GM12878 (cell line): ENCODE data around the gene KIAA0825. TPM values are rescaled to one million over a fixed set of nuclear protein-coding genes. Genes with fewer than 3 reads are reported as not detected.
A peak's percentile ranks its signal among the peaks of the same experiment; 100 is the strongest.

Source experiments
- ATF2 ChIP-seq: IDR thresholded peaks from 2 replicates; pipeline ENCODE4 v1.6.1; 2012; ENCODE audit warnings: low read length, inconsistent platforms
- ATF3 ChIP-seq: IDR thresholded peaks from 2 replicates; pipeline ENCODE4 v1.6.1; 2011; ENCODE audit warnings: low read depth, mild to moderate bottlenecking, low read length, moderate library complexity, borderline replicate concordance; ENCODE audit errors: extremely low read depth
- BHLHE40 ChIP-seq, 2 experiments: fragments of 450-650 bp in 1 of 2; IDR thresholded peaks; 2 replicates each; pipeline ENCODE4 v1.6.1; 2011 to 2017; ENCODE audit warnings: low read depth in 2 of 2, borderline replicate concordance in 1 of 2, improper control_type of control experiment in 1 of 2, low read length in 1 of 2, mild to moderate bottlenecking in 1 of 2
- E4F1 ChIP-seq: fragments of 450-650 bp; IDR thresholded peaks from 2 replicates; pipeline ENCODE4 v1.6.1; 2018; ENCODE audit warnings: borderline replicate concordance, mild to moderate bottlenecking; ENCODE audit not compliant: partially characterized antibody
- FOXM1 ChIP-seq: IDR thresholded peaks from 2 replicates; pipeline ENCODE4 v1.6.1; 2012; ENCODE audit warnings: low read depth, mild to moderate bottlenecking, inconsistent platforms, low read length, moderate library complexity
- IRF5 ChIP-seq: fragments of 450-650 bp; IDR thresholded peaks from 2 replicates; pipeline ENCODE4 v1.6.1; 2017; ENCODE audit warnings: borderline replicate concordance
- NR2C1 ChIP-seq: fragments of 450-650 bp; IDR thresholded peaks from 2 replicates; pipeline ENCODE4 v1.6.1; 2017; ENCODE audit warnings: antibody characterized with exemption, mild to moderate bottlenecking, moderate library complexity
- POLR2A ChIP-seq: IDR thresholded peaks from 2 replicates; pipeline ENCODE4 v1.6.1; 2011; ENCODE audit warnings: low read depth, mild to moderate bottlenecking, low read length
- RELA ChIP-seq: fragments of 450-650 bp; IDR thresholded peaks from 2 replicates; pipeline ENCODE4 v1.8.0; 2014; ENCODE audit warnings: borderline replicate concordance; ENCODE audit not compliant: partially characterized antibody
- SKIL ChIP-seq: fragments of 450-650 bp; IDR thresholded peaks from 2 replicates; pipeline ENCODE4 v1.6.1; 2017; ENCODE audit warnings: mild to moderate bottlenecking, low read depth, inconsistent platforms; ENCODE audit not compliant: poor library complexity, severe bottlenecking
- SMAD1 ChIP-seq: fragments of 450-650 bp; IDR thresholded peaks from 2 replicates; pipeline ENCODE4 v1.6.1; 2018; ENCODE audit warnings: mild to moderate bottlenecking, low read depth; ENCODE audit not compliant: partially characterized antibody
- SMC3 ChIP-seq: IDR thresholded peaks from 2 replicates; pipeline ENCODE4 v1.6.1; 2011; ENCODE audit warnings: low read length, improper control_type of control experiment, borderline replicate concordance
- SREBF2 ChIP-seq: IDR thresholded peaks from 2 replicates; pipeline ENCODE4 v1.6.1; 2012; ENCODE audit warnings: mild to moderate bottlenecking, low read length
- SRF ChIP-seq, 2 experiments: IDR thresholded peaks; 2 replicates each; pipeline ENCODE4 v1.6.1; 2011; ENCODE audit warnings: low read depth in 2 of 2, low read length in 2 of 2, mild to moderate bottlenecking in 1 of 2, moderate library complexity in 1 of 2
- TCF7 ChIP-seq: IDR thresholded peaks from 2 replicates; pipeline ENCODE4 v1.6.1; 2014; ENCODE audit warnings: antibody characterized with exemption, borderline replicate concordance
- USF2 ChIP-seq: IDR thresholded peaks from 2 replicates; pipeline ENCODE4 v1.6.1; 2011; ENCODE audit warnings: low read depth, low read length, improper control_type of control experiment, borderline replicate concordance
- ZBTB33 ChIP-seq: fragments of 450-650 bp; IDR thresholded peaks from 2 replicates; pipeline ENCODE4 v1.6.1; 2017; ENCODE audit warnings: mild to moderate bottlenecking
- ZNF384 ChIP-seq: IDR thresholded peaks from 2 replicates; pipeline ENCODE4 v1.6.1; 2012; ENCODE audit warnings: low read depth, mild to moderate bottlenecking, low read length, improper control_type of control experiment, borderline replicate concordance
- polyA plus RNA-seq, 11 experiments: library from polyadenylated mRNA; depleted of rRNA in 4 of 11; unstranded in 6 of 11; stranded (reverse) in 5 of 11; fragments of >200 nt; fragmentation: Nextera tagmentation in 4 of 11; fragmentation: Illumina TruSeq in 1 of 11; extraction: Ambion mirVana in 4 of 11; extraction: Trizol in 1 of 11; gene quantifications; 1 replicate in 1 of 11; 2 replicates in 10 of 11; pipeline versions ENCODE4 v1.2.1 to v1.2.3, GENCODE V29; 2011 to 2016; ENCODE audit warnings: inconsistent platforms in 2 of 11, missing spikeins in 2 of 11, low read depth in 1 of 11
- total RNA-seq, 4 experiments: library from RNA; depleted of rRNA in 3 of 4; stranded (reverse); fragments of >200 nt in 3 of 4; fragmentation: Illumina TruSeq in 1 of 4; extraction: Trizol in 1 of 4; gene quantifications; 2 replicates each; pipeline versions ENCODE4 v1.2.1 to v1.2.3, GENCODE V29; 2013 to 2021

Gene KIAA0825
- total and polyA plus RNA-seq, 10 of the 15 experiments (the other 5 are each of a cell fraction or from before 2014, with no cell fraction given): 0.55 to 1.9 (median 1.5) TPM

- TF ChIP-seq ZBTB33 (peak; percentile 84), ATF3 (no peak), SKIL (no peak), TCF7 (no peak), BHLHE40 (IDR thresholded peaks at IDR 0.05; ENCODE audit: borderline replicate concordance in 1 of 2, low read depth in 2 of 2, low read length in 1 of 2) (peak; percentile 59 to 75), IRF5 (no peak), SREBF2 (no peak), ATF2 (no peak), RELA (no peak), E4F1 (peak; percentile 94), NR2C1 (peak; percentile 87), FOXM1 (no peak), USF2 (no peak), POLR2A (peak; percentile 87), ZNF384 (0 out of 2 replicates have a peak, but pooled peaks have one; percentile 12), SMAD1 (peak; percentile 31), SMC3 (no peak), SRF (IDR thresholded peaks at IDR 0.05; ENCODE audit: low read depth in 2 of 2, low read length in 2 of 2) (no peak)
Observed at GRCh38 chr5:94111209-94112004, 507.0 kb downstream of the KIAA0825 start (continued).
